Vein endothelial cell (primary cell): Measurements from ENCODE around the gene TMEM150A. TPM values are rescaled to one million over a fixed set of nuclear protein-coding genes. Genes with fewer than 3 reads are reported as not detected.

Source experiments
- small RNA-seq: library from RNA; depleted of rRNA; stranded (forward); fragments of <200 nt; gene quantifications from one replicate; pipeline ENCODE3, GENCODE V24; 2012
- total RNA-seq: library from RNA; depleted of rRNA; stranded (reverse); fragments of >200 nt; gene quantifications from 2 replicates; pipeline ENCODE4 v1.2.3, GENCODE V29; 2012

TMEM150A gene
- 11.8 and 14.0 TPM in 2 replicates for total RNA-seq

GRCh38 chr2:85602476-85603234 lies at the start of gene TMEM150A:
Gene TMEM150A, minus strand, starts transcription at chr2:85602698. Its CDS starts 750 bp downstream, at chr2:85601948.

DNA sequence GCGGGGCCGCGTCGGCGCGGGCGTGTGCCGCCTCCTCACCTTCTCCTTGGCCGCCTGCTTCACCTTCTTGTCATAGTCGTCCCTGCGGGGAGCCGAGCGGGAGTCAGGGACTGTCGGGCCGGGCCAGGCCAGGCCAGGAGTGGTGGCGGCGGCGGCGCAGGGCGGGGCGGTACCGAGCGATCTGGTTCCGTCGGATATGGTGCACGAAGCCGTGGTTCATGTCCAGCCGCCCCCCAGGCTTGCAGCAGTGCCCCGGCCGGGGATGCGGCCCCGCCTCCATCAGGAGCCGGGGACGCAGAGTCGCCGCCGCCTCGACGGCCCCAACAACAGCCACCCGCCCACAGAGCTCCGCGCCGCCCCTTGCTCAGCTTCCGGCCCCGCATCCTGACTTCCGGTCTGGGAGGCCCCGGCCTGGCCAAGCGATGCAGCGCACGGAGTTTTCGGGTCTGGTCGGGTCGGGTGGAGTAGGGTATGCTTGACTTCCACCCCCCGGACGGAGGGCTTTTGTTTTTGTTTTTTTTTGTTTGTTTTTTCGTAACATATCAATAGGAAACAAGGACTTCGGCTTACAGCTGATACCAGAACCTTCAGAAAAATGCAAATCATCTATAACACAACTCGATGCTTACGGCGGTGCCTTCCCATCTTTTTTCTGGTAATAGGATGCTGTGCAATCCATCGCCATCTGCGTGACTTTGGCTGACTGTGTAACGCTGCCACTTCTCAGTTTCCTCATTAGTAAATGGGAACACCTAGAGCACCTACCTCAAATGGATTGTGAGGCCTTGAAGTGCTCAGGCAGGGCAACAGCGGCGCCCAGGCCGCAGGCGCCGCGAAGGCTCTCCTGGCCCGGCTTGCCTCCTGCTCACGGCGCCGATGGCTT lies 9.4 kb upstream of the TMEM150A start, which contains the start of gene C2orf68:
C2orf68 (minus strand) TSS at position 362 of the 883 bp plus-strand sequence; CDS start at position 280, 82 bp downstream.

GRCh38 chr2:85595301-85596025 lies 7.0 kb downstream of the TMEM150A start, which contains the start of gene RNF181:
Gene RNF181, plus strand, starts transcription at chr2:85595745. Its CDS starts 19 bp downstream, at chr2:85595764.

GRCh38 chr2:85584354-85584856 lies 18.1 kb downstream of the TMEM150A start, which contains the start of gene VAMP5:
Gene VAMP5, plus strand, starts transcription at chr2:85584431. Its CDS starts 60 bp downstream, at chr2:85584491.

DNA sequence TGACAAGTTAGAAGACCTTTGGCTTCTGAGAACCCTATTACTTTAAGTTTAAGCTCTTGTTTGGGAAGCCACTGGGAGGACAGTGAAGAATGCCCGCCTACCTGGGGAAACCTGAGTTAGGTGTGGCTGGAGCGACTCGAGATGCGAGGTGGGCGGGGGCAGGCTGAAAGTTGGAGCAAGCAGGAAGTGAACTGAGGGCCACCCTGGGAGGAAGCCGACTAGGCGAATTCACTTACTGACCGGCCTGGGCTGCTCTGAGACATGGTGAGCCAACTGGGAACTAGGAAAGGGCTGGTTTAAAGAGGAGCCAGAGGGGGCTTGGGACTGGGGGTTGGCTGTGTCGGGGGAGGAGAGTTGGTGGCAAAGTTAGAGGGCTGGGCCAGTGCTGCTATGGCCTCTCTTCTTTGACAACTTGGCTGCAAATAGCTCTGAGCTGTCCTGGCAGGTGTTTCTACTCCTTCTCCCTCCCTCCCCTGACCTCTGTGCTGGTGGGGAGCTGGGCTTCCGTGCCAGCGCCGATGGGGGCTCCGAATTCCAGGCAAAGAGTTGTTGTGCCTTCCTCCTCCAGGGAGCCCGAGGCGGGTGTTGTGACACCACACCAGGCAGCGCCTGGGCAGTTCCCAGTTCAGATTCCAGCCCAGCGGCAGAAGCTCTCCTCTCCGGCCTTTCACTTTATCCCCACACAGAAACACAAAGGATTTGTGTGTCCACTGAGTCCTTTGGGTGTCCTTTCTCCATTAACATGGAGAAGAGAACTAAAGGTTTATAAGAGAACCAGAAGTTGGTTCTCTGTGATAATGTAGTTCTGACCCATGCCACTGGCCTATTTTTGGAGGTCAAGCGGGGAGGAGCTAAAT lies 24.9 kb downstream of the TMEM150A start, which contains the start of gene VAMP8:
VAMP8 (plus strand) TSS at position 201 of the 857 bp plus-strand sequence; CDS start at position 262, 61 bp downstream.

DNA sequence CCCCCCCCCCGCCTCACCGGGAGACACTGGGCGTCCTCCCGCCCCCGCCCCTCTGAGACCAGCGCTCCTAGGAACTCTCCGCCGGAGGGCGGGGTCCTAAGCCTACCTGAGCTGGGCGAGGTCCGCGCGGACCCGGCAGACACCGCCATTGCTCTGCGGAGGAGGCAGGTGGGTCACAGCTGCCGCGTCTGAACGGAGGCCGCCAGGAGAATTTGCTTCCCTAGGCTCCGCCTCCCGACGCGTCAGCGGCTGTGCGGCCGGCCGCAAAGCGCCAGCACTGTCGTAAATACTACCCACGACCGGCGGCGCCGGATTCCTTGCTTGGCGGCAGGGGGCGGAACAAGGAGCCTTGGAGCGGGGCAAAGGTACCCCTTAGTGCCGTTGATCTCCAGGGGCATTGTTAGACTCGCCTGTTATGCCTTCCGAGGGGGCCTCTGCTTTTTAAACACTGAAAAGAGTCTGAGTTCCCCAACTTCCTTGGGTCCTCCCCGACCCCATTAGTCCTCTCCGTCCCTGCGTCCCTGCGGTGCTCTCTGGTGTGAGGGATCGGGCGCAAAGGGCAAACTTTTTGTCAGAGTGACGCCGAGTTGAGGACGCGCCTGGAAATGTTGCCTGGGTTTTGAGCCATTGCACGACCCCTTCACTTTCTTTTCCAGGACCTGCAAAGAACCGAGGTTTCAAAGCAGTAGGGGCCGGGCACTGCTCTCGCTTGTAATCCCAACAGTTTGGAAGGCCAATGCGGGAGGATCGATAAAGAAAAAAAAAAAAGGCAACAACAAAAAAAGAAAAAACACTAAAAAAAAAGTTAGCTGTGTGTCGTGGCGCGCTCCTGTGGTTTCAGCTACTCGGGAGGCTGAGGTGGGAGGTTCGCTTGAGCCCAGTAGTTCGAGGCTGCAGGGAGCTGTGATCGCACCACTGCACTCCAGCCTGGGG lies 41.0 kb downstream of the TMEM150A start, which contains the start of gene GGCX:
GGCX (minus strand) TSS at position 214 of the 933 bp plus-strand sequence; CDS start at position 149, 65 bp downstream.

Small RNA genes within 50 kb of the gene (small RNA-seq; reads per million reads assigned to genes)
- 0.08 reads per million for gene RN7SL126P

Other genes with a start within 250 kb of the TMEM150A start
- gene RETSAT, start 248.2 kb downstream of the TMEM150A start, total RNA-seq = 49.2 and 67.9 TPM in 2 replicates
- 14.2 and 18.6 TPM in 2 replicates for gene ELMOD3, start 247.9 kb downstream of the TMEM150A start, total RNA-seq
- 33.6 and 40.4 TPM in 2 replicates for gene CAPG, start 192.3 kb downstream of the TMEM150A start, total RNA-seq
- gene SH2D6, start 184.0 kb downstream of the TMEM150A start, total RNA-seq = not detected in 2 replicates
- 93.4 and 101 TPM in 2 replicates for gene MAT2A, start 63.5 kb downstream of the TMEM150A start, total RNA-seq
- 40.2 and 43.5 TPM in 2 replicates for gene GGCX, start 41.2 kb downstream of the TMEM150A start, total RNA-seq
- gene VAMP8, start 25.1 kb downstream of the TMEM150A start, total RNA-seq = 14.0 and 27.4 TPM in 2 replicates
- gene VAMP5, start 18.3 kb downstream of the TMEM150A start, total RNA-seq = 40.1 and 44.1 TPM in 2 replicates
- gene RNF181, start 7.0 kb downstream of the TMEM150A start, total RNA-seq = 193 and 231 TPM in 2 replicates
- 18.0 and 19.4 TPM in 2 replicates for gene C2orf68, start 9.4 kb upstream of the TMEM150A start, total RNA-seq
- 48.0 and 50.2 TPM in 2 replicates for gene USP39, start 13.5 kb upstream of the TMEM150A start, total RNA-seq
- not detected in 2 replicates for gene SFTPB, start 65.5 kb upstream of the TMEM150A start, total RNA-seq
- gene GNLY, start 91.7 kb upstream of the TMEM150A start, total RNA-seq = not detected in 2 replicates
- gene ATOH8, start 151.3 kb upstream of the TMEM150A start, total RNA-seq = 13.2 and 17.0 TPM in 2 replicates